H1 (cell line): ENCODE results near the gene TSGA10IP. TPM values are rescaled to one million over a fixed set of nuclear protein-coding genes. Genes with fewer than 3 reads are reported as not detected.

Experiments used
- CTCF ChIA-PET: fragments of 300-600 bp; sonication (Branson Sonifier 250); formaldehyde crosslinking; loops from one replicate; lab custom pipeline; 2021; ENCODE audit not compliant: partially characterized antibody; lab: Charles Lee
- POLR2A ChIA-PET: fragments of 300-600 bp; sonication (Branson Sonifier 250); formaldehyde crosslinking; loops from one replicate; lab custom pipeline; 2021; ENCODE audit warnings: inconsistent platforms; ENCODE audit not compliant: partially characterized antibody; lab: Charles Lee
- DNase-seq, 2 experiments: peaks; one replicate each; pipeline versions ENCODE4 v3.0.0 to v3.0.0-alpha.2; 2010 to 2022; ENCODE audit warnings: low spot score in 2 of 2, low read depth in 1 of 2, mixed read lengths in 1 of 2
- FAIRE-seq: peaks from 2 replicates; lab custom pipeline; 2011; peaks lifted over from hg19 to GRCh38; lab: Jason Lieb, UNC
- H2AFZ ChIP-seq: 2 replicates; pipeline ENCODE4 v1.8.1; 2012; ENCODE audit warnings: low read length, inconsistent platforms
- H2AK5ac ChIP-seq: 2 replicates; pipeline ENCODE4 v1.6.1; 2013; ENCODE audit warnings: low read depth, low read length
- H2BK120ac ChIP-seq: replicated peaks from 2 replicates; pipeline ENCODE3; 2013; ENCODE audit warnings: low read depth, low read length, inconsistent platforms
- H2BK12ac ChIP-seq: 2 replicates; pipeline ENCODE4 v1.6.1; 2013; ENCODE audit warnings: low read depth, low read length
- H2BK15ac ChIP-seq: 2 replicates; pipeline ENCODE4 v1.6.1; 2013; ENCODE audit warnings: low read length
- H2BK20ac ChIP-seq: 2 replicates; pipeline ENCODE4 v1.6.1; 2013; ENCODE audit warnings: low read length
- H2BK5ac ChIP-seq: 2 replicates; pipeline ENCODE4 v1.6.1; 2013; ENCODE audit warnings: low read depth, low read length
- H3K14ac ChIP-seq: 2 replicates; pipeline ENCODE4 v1.6.1; 2013; ENCODE audit warnings: inconsistent platforms; ENCODE audit not compliant: insufficient read length
- H3K18ac ChIP-seq: 2 replicates; pipeline ENCODE4 v1.6.1; 2013; ENCODE audit warnings: low read length; ENCODE audit errors: extremely low read depth
- H3K23ac ChIP-seq: 2 replicates; pipeline ENCODE4 v1.6.1; 2013; ENCODE audit warnings: inconsistent platforms; ENCODE audit not compliant: insufficient read length
- H3K23me2 ChIP-seq: 2 replicates; pipeline ENCODE4 v1.6.1; 2013; ENCODE audit warnings: low read depth, low read length
- H3K27ac ChIP-seq: 2 replicates; pipeline ENCODE4 v1.6.1; 2011; ENCODE audit warnings: low read depth, low read length, inconsistent platforms
- H3K27me3 ChIP-seq, 4 experiments: replicated peaks in 1 of 4; 1 replicate in 1 of 4; 2 replicates in 3 of 4; pipeline versions ENCODE4 v1.6.1 to v1.8.1; 2011 to 2013; ENCODE audit warnings: low read length in 3 of 4, mild to moderate bottlenecking in 3 of 4, inconsistent platforms in 2 of 4, mixed read lengths in 2 of 4, moderate library complexity in 1 of 4; ENCODE audit not compliant: control insufficient read depth in 3 of 4, insufficient read depth in 3 of 4; ENCODE audit errors: extremely low read depth in 1 of 4
- H3K36me3 ChIP-seq, 4 experiments: 2 replicates each; pipeline versions ENCODE4 v1.6.1 to v1.8.1; 2011 to 2013; ENCODE audit warnings: mild to moderate bottlenecking in 4 of 4, low read length in 3 of 4, moderate library complexity in 2 of 4, control low read depth in 1 of 4, inconsistent platforms in 1 of 4; ENCODE audit not compliant: insufficient read depth in 4 of 4, control insufficient read depth in 2 of 4
- H3K4ac ChIP-seq: replicated peaks from 2 replicates; pipeline ENCODE3; 2013; ENCODE audit warnings: low read length, low read depth, mixed read lengths, inconsistent platforms; ENCODE audit not compliant: insufficient read length
- H3K4me1 ChIP-seq, 4 experiments: replicated peaks in 1 of 4; 1 replicate in 1 of 4; 2 replicates in 3 of 4; pipeline versions ENCODE4 v1.6.1 to v1.8.1; 2011 to 2013; ENCODE audit warnings: low read length in 3 of 4, inconsistent platforms in 2 of 4, mixed read lengths in 1 of 4; ENCODE audit not compliant: insufficient read depth in 4 of 4, control insufficient read depth in 3 of 4
- H3K4me2 ChIP-seq, 2 experiments: 2 replicates each; pipeline versions ENCODE4 v1.6.1 to v1.8.1; 2011 to 2013; ENCODE audit warnings: low read depth in 2 of 2, low read length in 2 of 2, control low read depth in 1 of 2, inconsistent platforms in 1 of 2, mild to moderate bottlenecking in 1 of 2; ENCODE audit not compliant: insufficient read depth in 1 of 2
- H3K4me3 ChIP-seq, 4 experiments: fragments of 200-600, 300-600 bp in 1 of 4; sonication (generic), shearing (Covaris generic), sonication (Bioruptor Twin) in 1 of 4; 2 replicates each; pipeline versions ENCODE4 v1.5.1 to v1.8.1; 2011 to 2016; ENCODE audit warnings: low read length in 4 of 4, low read depth in 3 of 4, control low read depth in 2 of 4, inconsistent platforms in 2 of 4, mild to moderate bottlenecking in 2 of 4, mixed read lengths in 1 of 4, moderate library complexity in 1 of 4; ENCODE audit not compliant: insufficient read depth in 2 of 4; ENCODE audit errors: extremely low read depth in 1 of 4
- H3K56ac ChIP-seq: replicated peaks from 2 replicates; pipeline ENCODE3; 2013; ENCODE audit warnings: low read depth, mild to moderate bottlenecking, mixed read lengths, low read length, inconsistent platforms; ENCODE audit not compliant: insufficient read length
- H3K79me1 ChIP-seq: 2 replicates; pipeline ENCODE4 v1.6.1; 2013; ENCODE audit warnings: low read depth, low read length, control low read depth
- H3K79me2 ChIP-seq, 2 experiments: 2 replicates each; pipeline versions ENCODE4 v1.6.1 to v1.8.1; 2012 to 2013; ENCODE audit warnings: low read length in 2 of 2, mild to moderate bottlenecking in 2 of 2, inconsistent platforms in 1 of 2; ENCODE audit not compliant: insufficient read depth in 2 of 2, control insufficient read depth in 1 of 2
- H3K9ac ChIP-seq, 4 experiments: replicated peaks in 1 of 4; 1 replicate in 1 of 4; 2 replicates in 3 of 4; pipeline versions ENCODE4 v1.6.1 to v1.8.1; 2011 to 2013; ENCODE audit warnings: low read depth in 3 of 4, low read length in 3 of 4, control low read depth in 2 of 4, mild to moderate bottlenecking in 2 of 4, moderate library complexity in 2 of 4, inconsistent platforms in 1 of 4; ENCODE audit errors: extremely low read depth in 1 of 4
- H3K9me3 ChIP-seq, 2 experiments: 2 replicates each; pipeline versions ENCODE4 v1.6.1 to v1.8.1; 2012 to 2013; ENCODE audit warnings: mild to moderate bottlenecking in 2 of 2, moderate library complexity in 2 of 2, control low read depth in 1 of 2, inconsistent platforms in 1 of 2, low read depth in 1 of 2, low read length in 1 of 2, mixed read lengths in 1 of 2; ENCODE audit not compliant: insufficient read depth in 2 of 2
- H4K20me1 ChIP-seq, 2 experiments: replicated peaks in 1 of 2; 2 replicates each; pipeline versions ENCODE3 to v1.8.1; 2011 to 2013; ENCODE audit warnings: inconsistent platforms in 2 of 2, low read length in 2 of 2, mild to moderate bottlenecking in 1 of 2; ENCODE audit not compliant: insufficient read depth in 2 of 2, control insufficient read depth in 1 of 2
- H4K5ac ChIP-seq: 2 replicates; pipeline ENCODE4 v1.6.1; 2013; ENCODE audit warnings: low read length, low read depth, mixed read lengths, inconsistent platforms; ENCODE audit not compliant: insufficient read length
- H4K8ac ChIP-seq: 2 replicates; pipeline ENCODE4 v1.8.0; 2013; ENCODE audit warnings: mild to moderate bottlenecking, moderate library complexity, low read length, inconsistent platforms; ENCODE audit not compliant: insufficient read depth; ENCODE audit errors: extremely low read depth
- H4K91ac ChIP-seq: replicated peaks from 2 replicates; pipeline ENCODE3; 2013; ENCODE audit warnings: low read length, mixed read lengths, inconsistent platforms; ENCODE audit not compliant: insufficient read length
- WGBS, 2 experiments: shearing (Covaris generic) in 1 of 2; methylation state at CpG; one replicate each; pipeline versions ENCODE4 v1.1.6 to v1.1.7; 2013 to 2015; ENCODE audit warnings: low lambda C conversion rate in 2 of 2, mixed read lengths in 2 of 2, inconsistent platforms in 1 of 2, low coverage in 1 of 2, missing lambda C conversion rate in 1 of 2; ENCODE audit not compliant: insufficient replicate concordance in 2 of 2, insufficient coverage in 1 of 2, insufficient read length in 1 of 2; ENCODE audit errors: extremely low coverage in 1 of 2, missing lambda C conversion rate in 1 of 2; 5-methylcytosine and 5-hydroxymethylcytosine counted together
- polyA plus RNA-seq, 7 experiments: library from polyadenylated mRNA; depleted of rRNA in 3 of 7; stranded (reverse) in 5 of 7; unstranded in 2 of 7; fragments of >200 nt in 5 of 7; fragments of 200-250 nt in 2 of 7; gene quantifications; 1 replicate in 5 of 7; 2 replicates in 1 of 7; 4 replicates in 1 of 7; pipeline versions ENCODE4 v1.2.1 to v1.2.3, GENCODE V29; 2011 to 2013; ENCODE audit warnings: missing spikeins in 2 of 7, mixed read lengths in 2 of 7
- total RNA-seq: library from RNA; stranded (reverse); fragmentation: NEBNext Ultra II Directional; extraction: Animal tissue kit (Norgen Biotek cat#: 25700); gene quantifications from 2 replicates; pipeline ENCODE4 v1.2.1, GENCODE V29; 2021

The TSGA10IP gene
- total and polyA plus RNA-seq, 2 of the 8 experiments (the other 6 are each of a cell fraction or from before 2014, with no cell fraction given) = 1.9 to 6.0 TPM

GRCh38 chr11:65918211-65919140 lies 26.8 kb upstream of the TSGA10IP start, which contains the start of gene C11orf68:
TSS of gene C11orf68 (minus strand) at chr11:65919062. CDS start at chr11:65919031, 31 bp downstream.
- H3K56ac ChIP-seq = peak within 1 kb of the TSS; percentile 69
- FAIRE-seq = no peak
- H2AK5ac ChIP-seq = peak within 1 kb of the TSS; percentile 17; the same call in 1 of the 2 replicates
- H3K9ac ChIP-seq = peak within 1 kb of the TSS; percentile 76 to 92 (median 84)
- H3K14ac ChIP-seq = no peak within 1 kb of the TSS
- H3K79me1 ChIP-seq = peaks cover 7% of the 10 kb centered on the region; the same call in 1 of the 2 replicates
- peak within 1 kb of the TSS; percentile 97 for H3K4ac ChIP-seq
- H3K4me1 ChIP-seq = peaks cover 0 to 22% (median 13%) of the 10 kb centered on the region in 4 experiments; a peak in 4 of 7 replicates
- no peak within 1 kb of the TSS for H2BK120ac ChIP-seq
- peak within 1 kb of the TSS; percentile 98 for H4K8ac ChIP-seq
- no peak within 1 kb of the TSS; the same call in 1 of the 2 replicates for H2BK12ac ChIP-seq
- H3K4me2 ChIP-seq = peak within 1 kb of the TSS; percentile 83 to 94
- peaks cover 0 to 7% of the 10 kb centered on the region in 2 experiments for H4K20me1 ChIP-seq
- H3K79me2 ChIP-seq = peaks cover 0 to 7% of the 10 kb centered on the region in 2 experiments; a peak in 2 of 4 replicates
- H3K36me3 ChIP-seq = peaks cover 0 to 8% (median 5%) of the 10 kb centered on the region in 4 experiments; a peak in 4 of 8 replicates
- H3K23ac ChIP-seq = no peak within 1 kb of the TSS
- peak within 1 kb of the TSS; percentile 91 to 98 (median 94) for H3K4me3 ChIP-seq
- peak within 1 kb of the TSS; percentile 80 for H3K27ac ChIP-seq
- H2BK15ac ChIP-seq = peak within 1 kb of the TSS; percentile 40; the same call in 1 of the 2 replicates
- no peaks in the 10 kb centered on the region for H3K27me3 ChIP-seq
- H2AFZ ChIP-seq = no peak within 1 kb of the TSS
- H2BK5ac ChIP-seq = peak within 1 kb of the TSS; percentile 71
- DNase-seq = peak in 1 of 2 experiments; percentile 55
- 15% methylated on average over 32 of the region's 77 CpGs; no CpG with 5 or more reads in 1 of the 2 experiments for WGBS, 2 experiments
- no peaks in the 10 kb centered on the region for H3K9me3 ChIP-seq
- ChIA-PET CTCF (interaction anchor here (0.6 to 2.3 kb wide), 7 partner anchors 11 to 79 kb away, joined by 3 to 10 read pairs (median 5); partner anchors contain the start of gene FIBP), POLR2A (interaction anchor here (0.5 to 4.9 kb wide), 20 partner anchors 9 to 255 kb away, joined by 3 to 36 read pairs (median 4); partner anchors contain the start of genes CCDC85B, FIBP, MUS81 and SF3B2)
- no peak within 1 kb of the TSS for H2BK20ac ChIP-seq
- H3K18ac ChIP-seq = peak within 1 kb of the TSS; percentile 93
- H4K5ac ChIP-seq = peak within 1 kb of the TSS; percentile 92
- H4K91ac ChIP-seq = peak within 1 kb of the TSS; percentile 95
- peaks cover 13% of the 10 kb centered on the region; the same call in 1 of the 2 replicates for H3K23me2 ChIP-seq
